Dermis blood vessel endothelial cell (primary cell): ENCODE data around the gene VSX2. TPM values are rescaled to one million over a fixed set of nuclear protein-coding genes. Genes with fewer than 3 reads are reported as not detected.
A peak's percentile ranks its signal among the peaks of the same experiment; 100 is the strongest.

Experiments
- DNase-seq: peaks from one replicate; pipeline ENCODE4 v3.0.0; 2010
- total RNA-seq: library from RNA; depleted of rRNA; stranded (reverse); fragments of >200 nt; gene quantifications from 2 replicates; pipeline ENCODE4 v1.2.3, GENCODE V29; 2014

VSX2 gene
- total RNA-seq = not detected in 2 replicates

GRCh38 chr14:74238974-74239847, at the start of gene VSX2:
Gene VSX2, plus strand, starts transcription at chr14:74239449. Its CDS starts 113 bp downstream, at chr14:74239562.
- no peak for DNase-seq

- DNase-seq = no peak
Observed at GRCh38 chr14:74190927-74191575, 48.2 kb upstream of the VSX2 start.

- DNase-seq = no peak
Observed at GRCh38 chr14:74194506-74195274, 44.6 kb upstream of the VSX2 start.

- no peak for DNase-seq
Observed at GRCh38 chr14:74195623-74196022, 43.6 kb upstream of the VSX2 start.

- no peak for DNase-seq
Observed at GRCh38 chr14:74198441-74199234, 40.6 kb upstream of the VSX2 start.

GRCh38 chr14:74202113-74202512, 37.1 kb upstream of the VSX2 start:
- no peak for DNase-seq

- no peak for DNase-seq
Observed at GRCh38 chr14:74203639-74204038, 35.6 kb upstream of the VSX2 start.

- DNase-seq = no peak
Observed at GRCh38 chr14:74204491-74204890, 34.8 kb upstream of the VSX2 start.

- no peak for DNase-seq
Observed at GRCh38 chr14:74205882-74206281, 33.4 kb upstream of the VSX2 start.

- peak; percentile 21 for DNase-seq
Observed at GRCh38 chr14:74207943-74208342, 31.3 kb upstream of the VSX2 start.

- DNase-seq = no peak
Observed at GRCh38 chr14:74208642-74209041, 30.6 kb upstream of the VSX2 start.

GRCh38 chr14:74211945-74212580, 27.2 kb upstream of the VSX2 start:
- no peak for DNase-seq

- no peak for DNase-seq
Observed at GRCh38 chr14:74213907-74214803, 25.1 kb upstream of the VSX2 start.

GRCh38 chr14:74216671-74217070, 22.6 kb upstream of the VSX2 start:
- DNase-seq = no peak

- peak; percentile 77 for DNase-seq
Observed at GRCh38 chr14:74217672-74218448, 21.4 kb upstream of the VSX2 start.

- DNase-seq = no peak
Observed at GRCh38 chr14:74218462-74218861, 20.8 kb upstream of the VSX2 start.

- DNase-seq = no peak
Observed at GRCh38 chr14:74219277-74220205, 19.7 kb upstream of the VSX2 start.

- DNase-seq = no peak
Observed at GRCh38 chr14:74220991-74221390, 18.3 kb upstream of the VSX2 start.

GRCh38 chr14:74221741-74222140, 17.5 kb upstream of the VSX2 start:
- DNase-seq = no peak
